GM18517 (cell line): Measurements from ENCODE around the gene EFCC1.
"Not testable (repeated sequence)": the region's sequence is repeated elsewhere in the genome, so short reads cannot be mapped to it uniquely, and the experiment has no call there.

ENCODE experiments used
- ATAC-seq: cut with Tn5 transposase; IDR thresholded peaks from one replicate; pipeline ENCODE4 v1.9.1; 2021; ENCODE audit warnings: mild to moderate bottlenecking, moderate library complexity; ENCODE audit not compliant: unreplicated experiment

Gene EFCC1

DNA sequence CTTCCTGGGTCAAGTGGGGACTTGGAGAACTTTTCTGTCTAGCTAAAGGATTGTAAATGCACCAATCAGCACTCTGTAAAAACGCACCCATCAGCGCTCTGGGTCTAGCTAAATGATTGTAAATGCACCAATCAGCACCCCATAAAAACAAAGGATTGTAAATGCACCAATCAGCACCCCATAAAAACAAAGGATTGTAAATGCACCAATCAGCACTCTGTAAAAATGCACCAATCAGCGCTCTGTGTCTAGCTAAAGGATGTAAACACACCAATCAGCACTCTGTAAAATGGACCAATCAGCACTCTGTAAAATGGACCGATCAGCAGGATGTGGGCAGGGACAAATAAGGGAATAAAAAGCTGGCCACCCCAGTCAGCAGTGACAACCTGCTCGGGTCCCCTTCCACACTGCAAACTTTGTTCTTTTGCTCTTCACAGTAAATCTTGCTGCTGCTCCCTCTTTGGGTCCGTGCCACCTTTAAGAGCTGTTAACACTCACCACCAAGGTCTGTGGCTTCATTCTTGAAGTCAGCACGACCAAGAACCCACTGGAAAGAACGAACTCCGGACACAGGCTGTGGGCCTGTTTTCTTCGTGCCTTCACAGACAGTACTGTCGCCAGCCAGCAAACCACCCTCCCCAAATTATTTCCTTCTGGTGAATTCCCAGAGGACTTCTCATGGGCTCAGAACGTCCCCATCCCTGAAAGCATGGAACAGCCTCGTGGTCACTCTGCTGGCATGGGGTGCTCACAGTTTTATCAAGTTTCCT is 68.4 kb downstream of the EFCC1 start:
- ATAC-seq = not testable (repeated sequence)

DNA sequence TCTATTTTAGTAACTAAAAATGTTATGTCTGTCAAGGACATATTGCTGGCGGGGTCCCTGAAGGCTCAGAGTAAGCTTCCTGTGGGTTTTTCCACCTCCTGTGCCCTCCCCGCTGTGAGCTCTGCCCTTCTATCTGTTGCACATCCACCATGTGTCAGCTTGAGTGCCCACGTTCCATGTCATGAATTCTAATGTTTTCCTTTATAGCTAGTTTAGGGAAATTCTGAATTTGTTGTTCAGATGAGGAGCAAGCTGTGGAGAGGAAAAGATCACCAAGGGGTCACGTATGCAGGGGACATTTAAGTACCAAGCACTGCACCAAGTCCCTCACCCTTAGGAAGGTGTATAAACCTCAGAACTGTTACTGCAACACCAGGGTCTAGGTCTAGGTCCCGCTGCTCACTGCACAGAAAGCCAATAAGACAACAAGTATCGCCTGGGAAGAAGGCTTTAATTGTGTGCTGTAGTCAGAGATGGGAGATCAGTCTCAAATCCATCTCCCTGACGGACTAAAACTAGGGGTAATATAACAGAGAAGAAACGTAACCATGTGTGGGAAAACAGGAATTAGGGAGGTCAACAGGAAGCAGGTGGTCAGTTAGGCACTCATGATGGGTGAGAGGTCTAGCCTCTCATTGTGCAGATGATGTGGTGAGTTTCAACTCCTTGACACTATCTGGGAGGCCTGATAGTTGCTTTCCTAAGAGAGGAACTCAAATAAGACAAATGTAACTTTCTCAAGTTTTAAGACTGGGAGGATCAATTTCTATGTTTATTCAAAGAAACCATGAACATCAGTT is 69.2 kb downstream of the EFCC1 start:
- no peak for ATAC-seq

DNA sequence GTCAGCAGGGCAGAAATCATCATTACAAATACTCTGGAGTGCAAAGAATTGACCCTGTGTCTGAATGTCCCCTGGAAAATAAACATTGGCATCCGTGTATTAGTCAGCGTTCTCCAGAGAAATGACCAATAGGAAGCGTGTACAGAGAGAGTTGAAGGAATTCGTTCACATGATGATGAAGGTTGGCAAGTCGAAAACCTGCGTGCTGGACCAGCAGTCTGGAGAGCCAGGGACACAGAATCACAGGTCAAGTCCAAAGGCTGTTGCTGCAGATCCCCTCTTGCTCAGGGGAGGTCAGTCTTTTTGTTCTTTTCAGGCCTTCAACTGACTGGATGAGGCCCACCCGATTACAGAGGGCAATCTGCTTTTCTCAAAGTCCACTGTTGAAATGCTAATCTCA is 76.1 kb downstream of the EFCC1 start:
- ATAC-seq = no peak

DNA sequence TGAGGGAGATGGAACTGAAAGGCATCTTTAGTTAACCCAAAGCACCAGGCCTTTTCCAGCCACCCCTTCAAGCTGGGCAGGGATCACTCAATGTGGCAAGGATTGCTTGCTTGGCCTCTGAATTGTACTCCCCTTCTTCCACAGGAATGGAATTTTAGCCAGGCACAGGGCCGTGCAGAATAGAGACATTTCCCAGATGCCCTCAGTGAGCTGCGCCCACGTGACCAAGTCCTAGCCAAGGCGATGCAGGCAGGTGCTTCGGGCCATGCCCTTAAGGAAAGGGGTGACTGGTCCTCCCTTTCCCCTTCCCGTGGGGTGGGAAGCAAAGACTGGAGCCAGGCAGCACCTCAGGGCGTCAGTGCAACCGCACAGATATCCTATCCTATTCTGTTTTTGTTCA is 77.4 kb downstream of the EFCC1 start:
- no peak for ATAC-seq

DNA sequence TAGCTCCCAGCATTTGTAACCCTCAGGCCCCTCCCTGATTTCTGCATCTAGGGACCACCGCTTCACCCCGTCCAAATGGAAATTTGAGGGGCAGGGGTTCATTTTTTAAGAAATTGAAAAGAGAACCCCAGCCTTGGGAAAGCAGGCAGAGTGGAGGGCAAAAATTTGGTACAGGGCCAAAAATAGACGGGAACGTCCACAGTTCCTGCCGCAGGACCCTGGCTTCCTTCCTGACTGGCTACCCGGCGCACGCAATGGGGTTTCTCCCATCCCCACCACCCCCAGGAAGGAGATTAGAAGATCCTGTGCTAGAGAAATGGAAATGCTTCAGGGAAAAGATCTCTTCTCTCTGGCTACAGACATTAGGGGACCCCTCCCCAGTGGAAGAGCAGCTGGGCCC is 80.4 kb downstream of the EFCC1 start:
- ATAC-seq = no peak

DNA sequence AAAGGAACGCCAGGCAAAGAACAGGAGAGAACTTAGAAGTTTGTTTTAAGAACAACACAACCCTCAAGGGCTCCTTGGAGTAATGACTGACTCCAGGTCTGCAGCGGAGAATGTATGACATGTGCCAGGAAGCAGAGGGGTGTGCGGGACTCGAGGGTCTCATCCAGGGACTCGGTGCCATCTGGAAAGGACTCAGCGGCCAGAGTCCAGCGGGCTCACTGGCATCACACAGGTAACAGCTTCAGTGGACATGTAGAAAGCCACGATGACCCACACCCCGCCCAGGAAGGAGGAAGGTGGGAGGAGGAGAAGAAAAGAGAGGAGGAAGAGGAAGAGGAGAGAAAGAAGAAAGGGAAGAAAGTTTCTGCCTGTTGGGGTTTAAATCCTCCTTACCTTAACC is 80.9 kb downstream of the EFCC1 start:
- no peak for ATAC-seq

DNA sequence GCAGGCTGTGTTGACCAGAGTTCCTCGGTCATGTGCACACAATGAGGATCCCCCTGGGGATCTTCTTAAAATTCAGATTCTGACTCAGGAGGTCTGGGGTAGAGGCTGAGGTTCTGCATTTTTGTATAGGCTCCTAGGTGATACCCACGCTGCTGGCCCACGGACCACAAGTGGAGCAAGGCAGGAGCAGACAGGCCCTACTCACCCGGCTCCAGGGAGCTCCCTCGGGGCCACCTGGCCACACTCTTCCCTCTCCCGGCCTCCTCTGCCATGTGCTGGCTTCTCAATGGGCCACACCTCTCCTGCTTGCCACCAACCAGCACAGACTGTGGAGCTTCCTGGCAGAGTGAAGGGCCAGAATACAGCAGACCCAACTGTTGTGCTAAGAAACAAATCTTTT is 83.4 kb downstream of the EFCC1 start:
- no peak for ATAC-seq

DNA sequence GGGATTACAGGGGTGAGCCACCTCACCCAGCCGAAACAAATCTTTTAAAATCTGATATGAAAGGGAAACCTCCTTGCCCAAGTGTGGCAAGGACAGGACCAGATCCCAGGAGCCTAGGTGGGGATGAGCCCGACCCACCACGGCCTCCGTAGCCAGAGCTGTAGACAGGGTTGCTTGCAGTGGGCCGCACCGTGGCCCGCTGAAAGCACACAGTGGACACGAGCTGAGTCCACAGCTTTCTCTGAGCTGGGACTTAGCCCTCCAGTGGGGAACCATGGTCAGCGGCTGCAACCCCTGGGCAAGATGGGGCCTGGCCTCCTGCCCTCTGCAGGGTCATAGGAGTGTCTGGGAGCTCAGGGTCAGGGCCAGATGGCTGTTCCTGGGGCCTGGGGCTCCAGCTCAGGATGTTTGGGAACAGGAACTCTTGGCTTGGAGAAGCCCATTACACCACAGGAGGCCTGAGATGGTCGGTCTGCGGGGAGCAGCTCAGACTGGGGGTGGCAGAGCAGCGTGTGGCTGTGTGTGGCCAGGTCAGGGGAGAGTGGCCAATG is 84.1 kb downstream of the EFCC1 start:
- ATAC-seq = no peak

DNA sequence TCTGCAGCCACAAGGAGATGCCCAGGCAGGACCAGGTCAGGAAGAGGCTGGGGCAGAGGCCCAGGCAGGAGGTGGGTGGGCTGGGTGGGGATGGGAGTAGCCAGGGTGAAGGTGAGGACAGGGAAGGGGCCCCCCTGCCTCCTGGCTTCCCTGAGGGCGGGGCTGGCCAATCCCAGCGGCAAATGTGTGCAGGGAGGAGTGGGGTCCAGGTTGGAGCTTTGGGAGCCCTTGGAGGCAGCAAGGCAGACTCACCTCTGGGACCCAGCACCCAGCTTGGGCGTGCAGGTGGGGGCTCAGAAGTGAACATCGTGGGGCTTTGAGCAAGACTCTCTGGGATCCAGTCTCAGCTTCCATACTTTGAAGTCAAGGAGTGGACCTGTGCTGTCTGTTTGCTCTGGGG is 84.7 kb downstream of the EFCC1 start:
- no peak for ATAC-seq

DNA sequence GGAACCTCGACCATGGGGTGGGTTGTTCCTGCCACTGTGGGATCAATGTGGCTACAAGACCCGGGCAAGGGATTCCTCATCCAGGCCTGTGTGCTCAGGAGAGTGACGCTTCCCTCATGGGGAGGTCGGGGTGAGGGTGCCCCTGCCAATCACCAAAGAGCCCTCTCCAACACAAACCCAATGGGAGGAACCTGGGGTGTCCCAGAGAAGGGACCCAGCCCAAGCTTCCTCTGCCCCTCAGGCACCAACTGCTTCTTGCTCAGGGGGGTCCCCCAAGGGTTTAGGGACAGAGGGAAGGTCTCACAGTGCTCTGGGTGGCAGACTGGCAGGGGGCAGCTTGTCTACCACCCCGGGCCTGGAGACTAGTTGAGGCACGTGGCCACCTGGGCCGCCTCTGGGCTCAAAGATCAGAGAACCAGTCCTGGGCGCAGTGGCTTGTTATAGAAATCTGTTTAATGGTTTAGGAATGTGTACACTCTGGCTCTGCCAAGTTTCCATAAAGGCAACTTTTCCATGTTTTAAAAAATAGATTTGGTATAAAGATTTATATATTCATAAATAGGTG is 86.1 kb downstream of the EFCC1 start:
- no peak for ATAC-seq

DNA sequence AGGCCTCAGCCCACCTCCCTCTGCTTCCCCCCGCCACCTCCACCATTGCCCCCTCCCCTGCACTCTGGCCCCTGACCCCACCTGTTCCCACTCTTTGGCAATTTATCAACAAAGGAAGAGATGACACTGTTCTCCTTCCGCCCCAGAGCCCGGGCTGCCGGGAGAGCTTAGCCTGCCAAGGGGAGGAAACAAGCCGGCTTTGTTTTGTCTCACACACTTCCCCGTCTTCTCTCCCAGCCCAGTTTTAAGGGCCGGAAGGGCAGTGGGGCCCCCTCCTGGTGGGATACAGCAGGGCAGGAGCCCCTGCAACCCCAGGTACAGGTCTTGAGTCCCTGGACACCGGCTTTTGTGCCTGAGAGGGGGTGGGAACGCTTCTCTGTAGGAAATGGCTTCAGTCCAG is 86.8 kb downstream of the EFCC1 start:
- ATAC-seq = not testable (repeated sequence)

DNA sequence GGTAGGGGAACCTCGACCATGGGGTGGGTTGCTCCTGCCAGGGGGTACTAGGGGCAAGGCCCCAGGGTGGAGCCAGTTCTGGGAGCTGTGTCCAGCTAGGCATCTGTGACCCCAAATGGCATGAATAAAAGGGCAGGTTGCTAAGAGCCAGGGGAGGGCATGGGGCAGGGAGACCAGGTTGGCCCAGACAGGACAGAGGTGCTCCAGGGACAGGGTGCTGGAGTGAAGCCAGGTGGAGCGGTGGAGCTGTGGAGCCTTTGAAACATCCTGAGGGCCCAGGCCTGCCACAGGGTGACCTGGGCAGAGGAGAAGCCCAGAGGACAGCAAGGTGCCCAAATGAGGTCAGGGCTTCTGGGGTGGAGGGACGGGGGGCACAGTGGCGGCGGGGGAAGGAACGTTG is 87.2 kb downstream of the EFCC1 start:
- not testable (repeated sequence) for ATAC-seq
